GM21529 (cell line): ENCODE results near the gene PPP1R12B.
"Not testable (repeated sequence)": the region's sequence is repeated elsewhere in the genome, so short reads cannot be mapped to it uniquely, and the experiment has no call there.

Source experiments
- ATAC-seq: cut with Tn5 transposase; IDR thresholded peaks from one replicate; pipeline ENCODE4 v1.9.1; 2021; ENCODE audit not compliant: unreplicated experiment

Gene PPP1R12B

GRCh38 chr1:202439308-202439707 is 90.8 kb downstream of the PPP1R12B start:
- no peak for ATAC-seq

GRCh38 chr1:202448140-202448539 is 99.6 kb downstream of the PPP1R12B start:
- ATAC-seq: not testable (repeated sequence)

- ATAC-seq: not testable (repeated sequence)
Observed at GRCh38 chr1:202451641-202452040, 103.1 kb downstream of the PPP1R12B start.

- no peak for ATAC-seq
Observed at GRCh38 chr1:202452508-202452907, 104.0 kb downstream of the PPP1R12B start.

- ATAC-seq: not testable (repeated sequence)
Observed at GRCh38 chr1:202456372-202457169, 108.1 kb downstream of the PPP1R12B start.

- ATAC-seq: not testable (repeated sequence)
Observed at GRCh38 chr1:202458651-202459050, 110.2 kb downstream of the PPP1R12B start.

GRCh38 chr1:202459470-202460142 is 111.1 kb downstream of the PPP1R12B start:
- not testable (repeated sequence) for ATAC-seq

- not testable (repeated sequence) for ATAC-seq
Observed at GRCh38 chr1:202460143-202460495, 111.6 kb downstream of the PPP1R12B start.

- ATAC-seq: no peak
Observed at GRCh38 chr1:202462342-202463076, 114.0 kb downstream of the PPP1R12B start.

GRCh38 chr1:202464153-202464742 is 115.7 kb downstream of the PPP1R12B start:
- not testable (repeated sequence) for ATAC-seq

GRCh38 chr1:202465644-202466270 is 117.3 kb downstream of the PPP1R12B start:
- not testable (repeated sequence) for ATAC-seq

- not testable (repeated sequence) for ATAC-seq
Observed at GRCh38 chr1:202466339-202466738, 117.8 kb downstream of the PPP1R12B start.

GRCh38 chr1:202467381-202467780 is 118.9 kb downstream of the PPP1R12B start:
- not testable (repeated sequence) for ATAC-seq

- ATAC-seq: not testable (repeated sequence)
Observed at GRCh38 chr1:202468695-202469094, 120.2 kb downstream of the PPP1R12B start.

- ATAC-seq: not testable (repeated sequence)
Observed at GRCh38 chr1:202469123-202469522, 120.6 kb downstream of the PPP1R12B start.

- ATAC-seq: no peak
Observed at GRCh38 chr1:202471246-202471645, 122.7 kb downstream of the PPP1R12B start.

GRCh38 chr1:202472347-202473124 is 124.0 kb downstream of the PPP1R12B start:
- ATAC-seq: not testable (repeated sequence)

GRCh38 chr1:202473266-202474045 is 125.0 kb downstream of the PPP1R12B start:
- ATAC-seq: not testable (repeated sequence)

- not testable (repeated sequence) for ATAC-seq
Observed at GRCh38 chr1:202479661-202480060, 131.2 kb downstream of the PPP1R12B start.
